Nephron (organoid): ENCODE data around the gene NAXE.
"Not testable (repeated sequence)": the region's sequence is repeated elsewhere in the genome, so short reads cannot be mapped to it uniquely, and the experiment has no call there.

Experiments used
- H3K27ac Mint-ChIP-seq, 3 experiments: 2 replicates each; pipeline ENCODE4 v1.8.0; 2020; ENCODE audit warnings: mixed read lengths in 3 of 3, mild to moderate bottlenecking in 2 of 3, moderate library complexity in 1 of 3
- H3K27me3 Mint-ChIP-seq: 2 replicates; pipeline ENCODE4 v1.8.0; 2021; ENCODE audit warnings: low read depth, mild to moderate bottlenecking, moderate library complexity, mixed read lengths
- H3K36me3 Mint-ChIP-seq: 2 replicates; pipeline ENCODE4 v1.8.0; 2020; ENCODE audit warnings: low read depth, mixed read lengths
- H3K4me1 Mint-ChIP-seq: 2 replicates; pipeline ENCODE4 v1.8.0; 2020; ENCODE audit warnings: mixed read lengths
- H3K4me3 Mint-ChIP-seq, 3 experiments: 2 replicates each; pipeline ENCODE4 v1.8.0; 2020; ENCODE audit warnings: mild to moderate bottlenecking in 3 of 3, mixed read lengths in 3 of 3, moderate library complexity in 2 of 3
- H3K9me3 Mint-ChIP-seq: 2 replicates; pipeline ENCODE4 v1.8.0; 2020; ENCODE audit warnings: mixed read lengths
- TF ChIP-seq, protein P1 (sequence below), 3 experiments: fragments of 200-600 bp; sonication (generic); IDR thresholded peaks; one replicate each; pipeline ENCODE4 v1.5.0; 2021; ENCODE audit warnings: antibody characterized with exemption in 3 of 3; ENCODE audit not compliant: unreplicated experiment in 3 of 3

Gene NAXE

DNA sequence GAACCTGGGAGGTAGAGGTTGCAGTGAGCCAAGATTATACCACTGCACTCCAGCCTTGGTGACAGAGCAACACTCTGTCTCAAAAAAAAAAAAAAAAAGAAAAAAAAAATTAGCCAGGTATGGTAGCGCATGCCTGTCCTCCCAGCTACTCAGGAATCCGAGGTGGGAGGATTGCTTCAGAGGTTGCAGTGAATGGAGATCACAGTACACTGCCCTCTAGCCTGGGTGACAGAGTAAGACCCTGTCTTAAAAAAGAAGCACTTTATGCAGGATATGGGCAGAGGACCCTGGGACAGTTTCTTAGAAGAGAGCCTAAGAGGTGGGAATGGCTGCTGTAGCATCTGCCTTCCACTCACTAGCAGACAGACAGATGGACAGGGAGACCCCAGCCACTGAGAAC is 42.2 kb upstream of the NAXE start:
- TF ChIP-seq, protein P1, sequence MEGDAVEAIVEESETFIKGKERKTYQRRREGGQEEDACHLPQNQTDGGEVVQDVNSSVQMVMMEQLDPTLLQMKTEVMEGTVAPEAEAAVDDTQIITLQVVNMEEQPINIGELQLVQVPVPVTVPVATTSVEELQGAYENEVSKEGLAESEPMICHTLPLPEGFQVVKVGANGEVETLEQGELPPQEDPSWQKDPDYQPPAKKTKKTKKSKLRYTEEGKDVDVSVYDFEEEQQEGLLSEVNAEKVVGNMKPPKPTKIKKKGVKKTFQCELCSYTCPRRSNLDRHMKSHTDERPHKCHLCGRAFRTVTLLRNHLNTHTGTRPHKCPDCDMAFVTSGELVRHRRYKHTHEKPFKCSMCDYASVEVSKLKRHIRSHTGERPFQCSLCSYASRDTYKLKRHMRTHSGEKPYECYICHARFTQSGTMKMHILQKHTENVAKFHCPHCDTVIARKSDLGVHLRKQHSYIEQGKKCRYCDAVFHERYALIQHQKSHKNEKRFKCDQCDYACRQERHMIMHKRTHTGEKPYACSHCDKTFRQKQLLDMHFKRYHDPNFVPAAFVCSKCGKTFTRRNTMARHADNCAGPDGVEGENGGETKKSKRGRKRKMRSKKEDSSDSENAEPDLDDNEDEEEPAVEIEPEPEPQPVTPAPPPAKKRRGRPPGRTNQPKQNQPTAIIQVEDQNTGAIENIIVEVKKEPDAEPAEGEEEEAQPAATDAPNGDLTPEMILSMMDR (IDR thresholded peaks at IDR 0.05; ENCODE audit: unreplicated experiment in 3 of 3): no peak
- no peak overlapping the region for H3K4me3 Mint-ChIP-seq
- no peaks in the 10 kb centered on the region for H3K9me3 Mint-ChIP-seq
- H3K4me1 Mint-ChIP-seq: no peaks in the 10 kb centered on the region
- no peaks in the 10 kb centered on the region for H3K27me3 Mint-ChIP-seq
- H3K27ac Mint-ChIP-seq: no peak overlapping the region
- H3K36me3 Mint-ChIP-seq: peaks cover 22% of the 10 kb centered on the region

DNA sequence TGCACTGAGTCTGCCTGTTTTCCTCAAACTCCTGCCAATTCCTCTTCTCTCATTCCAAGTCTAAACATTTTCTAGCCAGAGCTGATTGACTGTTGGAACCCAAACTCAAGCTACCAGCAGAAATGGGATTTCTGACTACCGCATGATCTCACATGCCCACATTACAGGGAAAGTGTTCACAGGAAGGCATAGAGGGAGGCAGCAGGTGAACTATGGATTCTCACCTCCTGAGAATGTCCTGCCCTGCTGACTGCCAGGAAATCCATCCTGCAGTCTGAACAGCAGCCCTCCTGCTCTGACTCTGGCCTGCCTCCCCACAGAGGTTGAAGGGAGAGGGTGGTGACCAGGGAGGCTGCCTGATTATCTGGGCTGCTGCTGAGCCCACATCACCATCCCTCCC is 41.7 kb upstream of the NAXE start:
- Mint-ChIP-seq H3K4me1 (no peaks in the 10 kb centered on the region), H3K36me3 (peaks cover 22% of the 10 kb centered on the region), H3K9me3 (no peaks in the 10 kb centered on the region), H3K27me3 (no peaks in the 10 kb centered on the region), H3K4me3 (no peak overlapping the region), H3K27ac (no peak overlapping the region)
- TF ChIP-seq, protein P1 (IDR thresholded peaks at IDR 0.05; ENCODE audit: unreplicated experiment in 3 of 3): no peak

DNA sequence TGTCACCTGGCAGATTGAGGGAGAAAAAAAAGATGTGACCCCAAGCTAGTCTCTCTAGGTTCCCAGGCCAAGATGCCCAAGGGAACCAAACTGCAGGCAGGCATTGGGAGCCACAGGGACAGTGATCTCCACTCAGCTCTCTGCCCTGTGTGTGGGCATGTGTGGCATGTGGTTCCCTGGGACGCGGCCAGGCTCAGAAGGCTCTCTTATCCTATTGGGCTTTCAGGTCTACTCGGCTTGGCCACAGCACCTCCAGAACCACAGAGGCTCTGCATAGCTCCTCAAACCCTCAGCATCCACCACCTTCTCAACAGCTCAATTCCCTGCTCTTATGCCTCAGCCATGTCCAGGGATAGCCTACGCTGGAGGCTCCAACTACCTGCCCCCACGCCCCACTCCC is 41.2 kb upstream of the NAXE start:
- peaks cover 27% of the 10 kb centered on the region for H3K36me3 Mint-ChIP-seq
- TF ChIP-seq, protein P1 (IDR thresholded peaks at IDR 0.05; ENCODE audit: unreplicated experiment in 3 of 3): no peak
- no peaks in the 10 kb centered on the region for H3K9me3 Mint-ChIP-seq
- no peak overlapping the region for H3K27ac Mint-ChIP-seq
- no peaks in the 10 kb centered on the region for H3K27me3 Mint-ChIP-seq
- H3K4me3 Mint-ChIP-seq: no peak overlapping the region
- no peaks in the 10 kb centered on the region for H3K4me1 Mint-ChIP-seq

DNA sequence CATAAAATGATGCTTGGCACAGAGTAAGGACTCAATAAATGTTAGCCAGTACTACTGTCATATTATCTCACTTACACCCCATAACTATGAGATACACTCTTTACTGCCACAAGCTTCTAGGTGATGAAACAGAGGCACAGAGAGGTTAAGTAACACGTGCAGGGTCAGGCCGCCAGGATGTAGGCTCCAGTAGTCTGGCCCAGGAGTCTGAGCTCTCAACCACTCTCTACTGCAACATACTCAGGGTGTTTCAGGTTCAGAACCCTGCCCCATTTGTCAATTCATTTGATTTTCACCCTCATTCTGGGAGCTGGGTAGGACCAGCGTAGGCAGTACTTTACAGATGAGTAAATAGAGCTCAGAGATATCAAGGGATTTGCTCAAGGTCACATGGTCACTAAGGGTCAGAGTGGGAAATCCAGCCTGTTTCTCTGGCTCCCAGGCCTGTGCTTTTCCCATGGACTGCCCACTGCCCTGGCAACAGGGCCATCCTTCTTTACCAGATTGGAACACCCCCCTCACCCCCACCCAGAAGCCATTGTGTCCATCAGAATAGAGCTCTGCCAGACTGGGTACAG is 40.4 kb upstream of the NAXE start:
- peaks cover 27% of the 10 kb centered on the region for H3K36me3 Mint-ChIP-seq
- H3K27me3 Mint-ChIP-seq: no peaks in the 10 kb centered on the region
- H3K27ac Mint-ChIP-seq: no peak overlapping the region
- H3K4me3 Mint-ChIP-seq: no peak overlapping the region
- H3K4me1 Mint-ChIP-seq: no peaks in the 10 kb centered on the region
- TF ChIP-seq, protein P1 (IDR thresholded peaks at IDR 0.05; ENCODE audit: unreplicated experiment in 3 of 3): no peak
- H3K9me3 Mint-ChIP-seq: no peaks in the 10 kb centered on the region

DNA sequence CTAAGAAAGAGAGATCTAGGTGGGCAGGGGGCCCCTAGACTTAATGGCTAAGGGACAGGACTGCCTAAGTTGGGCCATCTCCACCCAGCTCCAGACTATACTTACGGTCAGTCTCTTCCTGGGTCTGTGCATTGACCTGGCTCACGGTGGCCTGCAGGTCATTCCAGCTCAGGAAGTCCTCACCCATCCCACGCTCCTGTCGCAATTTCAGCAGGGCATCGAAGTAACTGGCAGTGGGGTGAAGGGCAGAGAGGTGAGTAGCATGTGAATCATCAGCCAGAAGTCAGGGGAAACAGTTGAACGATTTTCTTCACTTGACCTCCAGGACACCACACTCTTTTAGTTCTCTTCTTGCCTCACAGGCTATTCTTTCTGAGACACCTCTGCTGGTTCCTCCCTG is 39.7 kb upstream of the NAXE start:
- TF ChIP-seq, protein P1 (IDR thresholded peaks at IDR 0.05; ENCODE audit: unreplicated experiment in 3 of 3): no peak
- no peaks in the 10 kb centered on the region for H3K4me1 Mint-ChIP-seq

DNA sequence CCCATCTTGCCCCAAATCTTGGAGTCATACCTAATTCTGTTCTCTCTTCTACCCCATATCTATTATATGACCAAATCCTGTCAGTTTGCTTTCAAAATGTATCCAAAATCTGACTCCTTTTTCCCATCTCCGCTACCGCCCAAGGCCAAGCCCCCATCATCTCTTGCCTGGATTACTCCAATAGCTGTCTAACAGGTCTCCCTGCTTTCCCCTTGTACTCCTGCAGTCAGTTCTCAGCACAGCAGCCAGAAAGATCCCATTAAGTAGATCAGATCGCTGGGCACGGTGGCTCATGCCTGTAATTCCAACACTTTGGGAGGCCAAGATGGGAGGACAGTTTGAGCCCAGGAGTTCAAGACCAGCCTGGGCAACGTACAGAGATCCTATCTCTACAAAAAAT is 39.1 kb upstream of the NAXE start:
- TF ChIP-seq, protein P1 (IDR thresholded peaks at IDR 0.05; ENCODE audit: unreplicated experiment in 3 of 3): no peak
- no peak overlapping the region for H3K4me3 Mint-ChIP-seq
- no peaks in the 10 kb centered on the region for H3K27me3 Mint-ChIP-seq
- no peaks in the 10 kb centered on the region for H3K4me1 Mint-ChIP-seq
- peaks cover 18% of the 10 kb centered on the region for H3K36me3 Mint-ChIP-seq
- no peak overlapping the region for H3K27ac Mint-ChIP-seq
- H3K9me3 Mint-ChIP-seq: no peaks in the 10 kb centered on the region

More for the DNA sequence above, 39.7 kb upstream of the NAXE start:
- no peak overlapping the region for H3K4me3 Mint-ChIP-seq
- H3K27ac Mint-ChIP-seq: no peak overlapping the region
- no peaks in the 10 kb centered on the region for H3K27me3 Mint-ChIP-seq
- no peaks in the 10 kb centered on the region for H3K9me3 Mint-ChIP-seq
- H3K36me3 Mint-ChIP-seq: peaks cover 21% of the 10 kb centered on the region

DNA sequence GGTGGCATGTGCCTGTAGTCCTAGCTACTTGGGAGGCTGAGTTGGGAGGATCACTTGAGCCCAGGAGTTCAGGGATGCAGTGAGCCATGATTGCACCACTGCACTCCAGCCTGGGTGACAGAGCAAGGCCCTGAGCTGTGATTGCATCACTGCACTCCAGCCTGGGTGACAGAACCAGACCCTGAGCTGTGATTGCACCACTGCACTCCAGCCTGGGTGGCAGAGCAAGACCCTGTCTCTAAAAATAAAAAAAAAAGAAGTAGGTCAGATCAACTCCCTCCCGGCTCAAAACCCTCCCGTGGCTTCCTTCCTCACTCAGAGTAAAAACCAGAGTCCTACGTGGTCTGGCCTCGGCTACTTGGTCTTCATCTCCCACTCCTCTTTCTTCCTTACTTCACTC is 38.6 kb upstream of the NAXE start:
- H3K27me3 Mint-ChIP-seq, H3K4me1 Mint-ChIP-seq, H3K27ac Mint-ChIP-seq, H3K9me3 Mint-ChIP-seq, H3K4me3 Mint-ChIP-seq: not testable (repeated sequence)
- peaks cover 15% of the 10 kb centered on the region for H3K36me3 Mint-ChIP-seq
